Skeletal muscle tissue (tissue), 4 donors: ENCODE results near the gene TDRD1. TPM values are rescaled to one million over a fixed set of nuclear protein-coding genes. Genes with fewer than 3 reads are reported as not detected.

Source experiments
- H3K27ac ChIP-seq: one replicate; pipeline ENCODE4 v1.7.0; 2013; ENCODE audit warnings: mild to moderate bottlenecking, low read depth, low read length, inconsistent platforms
- H3K27me3 ChIP-seq, 3 donors: one replicate each; pipeline ENCODE4 v1.7.0; 2013; ENCODE audit warnings: low read length in 3 of 3; ENCODE audit not compliant: control insufficient read depth in 3 of 3, insufficient read depth in 3 of 3
- H3K36me3 ChIP-seq, 3 donors: one replicate each; pipeline ENCODE4 v1.7.0; 2013; ENCODE audit warnings: low read length in 3 of 3; ENCODE audit not compliant: control insufficient read depth in 3 of 3, insufficient read depth in 3 of 3
- H3K4me1 ChIP-seq, 3 donors: one replicate each; pipeline ENCODE4 v1.7.0; 2013; ENCODE audit warnings: low read length in 3 of 3, mild to moderate bottlenecking in 3 of 3; ENCODE audit not compliant: control insufficient read depth in 3 of 3, insufficient read depth in 3 of 3
- H3K4me3 ChIP-seq, 3 donors: one replicate each; pipeline ENCODE4 v1.7.0; 2013; ENCODE audit warnings: low read length in 3 of 3
- H3K9ac ChIP-seq, 3 donors: one replicate each; pipeline ENCODE4 v1.7.0; 2013; ENCODE audit warnings: low read length in 3 of 3, mild to moderate bottlenecking in 3 of 3, moderate library complexity in 2 of 3, low read depth in 1 of 3
- H3K9me3 ChIP-seq, 3 donors: one replicate each; pipeline ENCODE4 v1.7.0; 2013; ENCODE audit warnings: low read length in 3 of 3; ENCODE audit not compliant: control insufficient read depth in 3 of 3
- total RNA-seq: library from RNA; depleted of rRNA; stranded (reverse); fragments of >200 nt; gene quantifications from one replicate; pipeline ENCODE4 v1.2.3, GENCODE V29; 2014
- donor health status: Osteomylitis.

Gene TDRD1
- total RNA-seq, 1 donor from 2014 or later = 0.52 TPM

- Histone ChIP-seq H3K4me1 (peaks cover 0 to 4% (median 0%) of the 10 kb centered on the region in 3 donors), H3K9ac (no peak overlapping the region), H3K4me3 (no peak overlapping the region), H3K27ac (no peak overlapping the region), H3K36me3 (no peaks in the 10 kb centered on the region), H3K27me3 (peaks cover 13 to 25% (median 25%) of the 10 kb centered on the region in 3 donors), H3K9me3 (no peaks in the 10 kb centered on the region)
These were observed 65.0 kb downstream of the TDRD1 start for GRCh38 chr10:114244126-114244525.

- H3K36me3 ChIP-seq = no peaks in the 10 kb centered on the region
- H3K9ac ChIP-seq = no peak overlapping the region
- H3K27me3 ChIP-seq = peaks cover 3 to 15% (median 14%) of the 10 kb centered on the region in 3 donors
- H3K4me3 ChIP-seq = no peak overlapping the region
- peaks cover 0 to 4% (median 1%) of the 10 kb centered on the region in 3 donors for H3K4me1 ChIP-seq
- H3K9me3 ChIP-seq = no peaks in the 10 kb centered on the region
- no peak overlapping the region for H3K27ac ChIP-seq
These were observed 66.1 kb downstream of the TDRD1 start for GRCh38 chr10:114245121-114245791.

- Histone ChIP-seq H3K27me3 (peaks cover 0 to 13% (median 6%) of the 10 kb centered on the region in 3 donors), H3K27ac (no peak overlapping the region), H3K4me1 (peaks cover 0 to 7% (median 6%) of the 10 kb centered on the region in 3 donors), H3K36me3 (no peaks in the 10 kb centered on the region), H3K9ac (no peak overlapping the region), H3K9me3 (no peaks in the 10 kb centered on the region), H3K4me3 (no peak overlapping the region)
These were observed 67.6 kb downstream of the TDRD1 start for GRCh38 chr10:114246679-114247305.

- Histone ChIP-seq H3K4me3 (no peak overlapping the region), H3K9ac (no peak overlapping the region), H3K4me1 (peaks cover 0 to 7% (median 6%) of the 10 kb centered on the region in 3 donors), H3K36me3 (no peaks in the 10 kb centered on the region), H3K27ac (no peak overlapping the region), H3K27me3 (no peaks in the 10 kb centered on the region), H3K9me3 (no peaks in the 10 kb centered on the region)
These were observed 71.1 kb downstream of the TDRD1 start for GRCh38 chr10:114250236-114250635.

- no peaks in the 10 kb centered on the region for H3K27me3 ChIP-seq
- H3K9me3 ChIP-seq = no peaks in the 10 kb centered on the region
- H3K36me3 ChIP-seq = no peaks in the 10 kb centered on the region
- H3K27ac ChIP-seq = no peak overlapping the region
- peaks cover 0 to 7% (median 6%) of the 10 kb centered on the region in 3 donors for H3K4me1 ChIP-seq
- H3K4me3 ChIP-seq = no peak overlapping the region
- no peak overlapping the region for H3K9ac ChIP-seq
These were observed 71.6 kb downstream of the TDRD1 start for GRCh38 chr10:114250716-114251115.

- no peak overlapping the region for H3K4me3 ChIP-seq
These were observed 72.9 kb downstream of the TDRD1 start for GRCh38 chr10:114252092-114252491.

GRCh38 chr10:114252883-114253282 lies 73.7 kb downstream of the TDRD1 start:
- no peaks in the 10 kb centered on the region for H3K36me3 ChIP-seq
- H3K4me3 ChIP-seq = no peak overlapping the region
- no peaks in the 10 kb centered on the region for H3K9me3 ChIP-seq
- no peak overlapping the region for H3K9ac ChIP-seq
- peaks cover 0 to 10% (median 9%) of the 10 kb centered on the region in 3 donors for H3K4me1 ChIP-seq
- no peaks in the 10 kb centered on the region for H3K27me3 ChIP-seq
- H3K27ac ChIP-seq = no peak overlapping the region

More at GRCh38 chr10:114252092-114252491, 72.9 kb downstream of the TDRD1 start:
- H3K9ac ChIP-seq = no peak overlapping the region
- peaks cover 0 to 7% (median 6%) of the 10 kb centered on the region in 3 donors for H3K4me1 ChIP-seq
- H3K27me3 ChIP-seq = no peaks in the 10 kb centered on the region
- H3K36me3 ChIP-seq = no peaks in the 10 kb centered on the region
- H3K9me3 ChIP-seq = no peaks in the 10 kb centered on the region
- H3K27ac ChIP-seq = no peak overlapping the region

- no peak overlapping the region for H3K9ac ChIP-seq
- no peak overlapping the region for H3K4me3 ChIP-seq
- H3K9me3 ChIP-seq = no peaks in the 10 kb centered on the region
- H3K36me3 ChIP-seq = no peaks in the 10 kb centered on the region
- peaks cover 3 to 8% (median 8%) of the 10 kb centered on the region in 3 donors for H3K4me1 ChIP-seq
- H3K27me3 ChIP-seq = no peaks in the 10 kb centered on the region
- H3K27ac ChIP-seq = no peak overlapping the region
These were observed 76.1 kb downstream of the TDRD1 start for GRCh38 chr10:114255227-114255626.

GRCh38 chr10:114256008-114256765 lies 77.0 kb downstream of the TDRD1 start:
- H3K27ac ChIP-seq = no peak overlapping the region
- no peaks in the 10 kb centered on the region for H3K9me3 ChIP-seq
- no peak overlapping the region for H3K4me3 ChIP-seq
- peaks cover 3 to 8% (median 7%) of the 10 kb centered on the region in 3 donors for H3K4me1 ChIP-seq
- H3K36me3 ChIP-seq = no peaks in the 10 kb centered on the region
- H3K9ac ChIP-seq = no peak overlapping the region
- no peaks in the 10 kb centered on the region for H3K27me3 ChIP-seq

GRCh38 chr10:114256822-114257221 lies 77.7 kb downstream of the TDRD1 start:
- H3K4me3 ChIP-seq = no peak overlapping the region
- H3K27ac ChIP-seq = no peak overlapping the region
- H3K36me3 ChIP-seq = no peaks in the 10 kb centered on the region
- no peak overlapping the region for H3K9ac ChIP-seq
- peaks cover 3 to 8% (median 7%) of the 10 kb centered on the region in 3 donors for H3K4me1 ChIP-seq
- no peaks in the 10 kb centered on the region for H3K27me3 ChIP-seq
- H3K9me3 ChIP-seq = no peaks in the 10 kb centered on the region
